ENCODE data around the gene TRIM25. TPM values are rescaled to one million over a fixed set of nuclear protein-coding genes. Genes with fewer than 3 reads are reported as not detected.

Gene TRIM25
- total RNA-seq, 1 donor from 2014 or later = 7.8 TPM

GRCh38 chr17:56870081-56870651 lies 43.7 kb downstream of the TRIM25 start:
- no peaks in the 10 kb centered on the region for H3K9me3 ChIP-seq (ENCODE audit: control insufficient read depth in 3 of 3, low read length in 3 of 3)
- no peak overlapping the region for H3K4me3 ChIP-seq (ENCODE audit: low read length in 3 of 3)
- H3K36me3 ChIP-seq (ENCODE audit: control insufficient read depth in 3 of 3, insufficient read depth in 3 of 3, low read length in 3 of 3) = no peaks in the 10 kb centered on the region
- no peak overlapping the region for H3K9ac ChIP-seq (ENCODE audit: low read depth in 1 of 3, low read length in 3 of 3)
- H3K27ac ChIP-seq (ENCODE audit: low read depth, low read length) = no peak overlapping the region
- H3K27me3 ChIP-seq (ENCODE audit: control insufficient read depth in 3 of 3, insufficient read depth in 3 of 3, low read length in 3 of 3) = no peaks in the 10 kb centered on the region
- H3K4me1 ChIP-seq (ENCODE audit: control insufficient read depth in 3 of 3, insufficient read depth in 3 of 3, low read length in 3 of 3) = no peaks in the 10 kb centered on the region

GRCh38 chr17:56868716-56869115 lies 45.1 kb downstream of the TRIM25 start:
- no peak overlapping the region for H3K9ac ChIP-seq (ENCODE audit: low read depth in 1 of 3, low read length in 3 of 3)
- no peaks in the 10 kb centered on the region for H3K9me3 ChIP-seq (ENCODE audit: control insufficient read depth in 3 of 3, low read length in 3 of 3)
- H3K36me3 ChIP-seq (ENCODE audit: control insufficient read depth in 3 of 3, insufficient read depth in 3 of 3, low read length in 3 of 3) = no peaks in the 10 kb centered on the region
- H3K27ac ChIP-seq (ENCODE audit: low read depth, low read length) = no peak overlapping the region
- no peaks in the 10 kb centered on the region for H3K27me3 ChIP-seq (ENCODE audit: control insufficient read depth in 3 of 3, insufficient read depth in 3 of 3, low read length in 3 of 3)
- H3K4me3 ChIP-seq (ENCODE audit: low read length in 3 of 3) = no peak overlapping the region
- no peaks in the 10 kb centered on the region for H3K4me1 ChIP-seq (ENCODE audit: control insufficient read depth in 3 of 3, insufficient read depth in 3 of 3, low read length in 3 of 3)

GRCh38 chr17:56867948-56868376 lies 45.9 kb downstream of the TRIM25 start:
- no peaks in the 10 kb centered on the region for H3K4me1 ChIP-seq (ENCODE audit: control insufficient read depth in 3 of 3, insufficient read depth in 3 of 3, low read length in 3 of 3)
- no peak overlapping the region for H3K4me3 ChIP-seq (ENCODE audit: low read length in 3 of 3)
- H3K9ac ChIP-seq (ENCODE audit: low read depth in 1 of 3, low read length in 3 of 3) = no peak overlapping the region
- no peaks in the 10 kb centered on the region for H3K27me3 ChIP-seq (ENCODE audit: control insufficient read depth in 3 of 3, insufficient read depth in 3 of 3, low read length in 3 of 3)
- no peak overlapping the region for H3K27ac ChIP-seq (ENCODE audit: low read depth, low read length)
- no peaks in the 10 kb centered on the region for H3K36me3 ChIP-seq (ENCODE audit: control insufficient read depth in 3 of 3, insufficient read depth in 3 of 3, low read length in 3 of 3)
- H3K9me3 ChIP-seq (ENCODE audit: control insufficient read depth in 3 of 3, low read length in 3 of 3) = no peaks in the 10 kb centered on the region

GRCh38 chr17:56866496-56866895 lies 47.4 kb downstream of the TRIM25 start:
- H3K9ac ChIP-seq (ENCODE audit: low read depth in 1 of 3, low read length in 3 of 3) = no peak overlapping the region

GRCh38 chr17:56866076-56866475 lies 47.8 kb downstream of the TRIM25 start:
- H3K36me3 ChIP-seq (ENCODE audit: control insufficient read depth in 3 of 3, insufficient read depth in 3 of 3, low read length in 3 of 3) = peaks cover 0 to 6% (median 3%) of the 10 kb centered on the region in 3 donors
- H3K27me3 ChIP-seq (ENCODE audit: control insufficient read depth in 3 of 3, insufficient read depth in 3 of 3, low read length in 3 of 3) = no peaks in the 10 kb centered on the region
- no peaks in the 10 kb centered on the region for H3K9me3 ChIP-seq (ENCODE audit: control insufficient read depth in 3 of 3, low read length in 3 of 3)
- H3K9ac ChIP-seq (ENCODE audit: low read depth in 1 of 3, low read length in 3 of 3) = no peak overlapping the region
- H3K4me1 ChIP-seq (ENCODE audit: control insufficient read depth in 3 of 3, insufficient read depth in 3 of 3, low read length in 3 of 3) = no peaks in the 10 kb centered on the region
- H3K27ac ChIP-seq (ENCODE audit: low read depth, low read length) = no peak overlapping the region
- H3K4me3 ChIP-seq (ENCODE audit: low read length in 3 of 3) = no peak overlapping the region

More at GRCh38 chr17:56866496-56866895, 47.4 kb downstream of the TRIM25 start:
- no peak overlapping the region for H3K4me3 ChIP-seq (ENCODE audit: low read length in 3 of 3)
- no peak overlapping the region for H3K27ac ChIP-seq (ENCODE audit: low read depth, low read length)
- H3K27me3 ChIP-seq (ENCODE audit: control insufficient read depth in 3 of 3, insufficient read depth in 3 of 3, low read length in 3 of 3) = no peaks in the 10 kb centered on the region
- no peaks in the 10 kb centered on the region for H3K4me1 ChIP-seq (ENCODE audit: control insufficient read depth in 3 of 3, insufficient read depth in 3 of 3, low read length in 3 of 3)
- H3K9me3 ChIP-seq (ENCODE audit: control insufficient read depth in 3 of 3, low read length in 3 of 3) = no peaks in the 10 kb centered on the region
- peaks cover 0 to 5% (median 3%) of the 10 kb centered on the region in 3 donors for H3K36me3 ChIP-seq (ENCODE audit: control insufficient read depth in 3 of 3, insufficient read depth in 3 of 3, low read length in 3 of 3)

GRCh38 chr17:56863974-56864373 lies 49.9 kb downstream of the TRIM25 start:
- no peak overlapping the region for H3K9ac ChIP-seq (ENCODE audit: low read depth in 1 of 3, low read length in 3 of 3)
- H3K4me1 ChIP-seq (ENCODE audit: control insufficient read depth in 3 of 3, insufficient read depth in 3 of 3, low read length in 3 of 3) = no peaks in the 10 kb centered on the region
- H3K9me3 ChIP-seq (ENCODE audit: control insufficient read depth in 3 of 3, low read length in 3 of 3) = no peaks in the 10 kb centered on the region
- no peak overlapping the region for H3K27ac ChIP-seq (ENCODE audit: low read depth, low read length)
- no peak overlapping the region for H3K4me3 ChIP-seq (ENCODE audit: low read length in 3 of 3)
- peaks cover 0 to 6% (median 3%) of the 10 kb centered on the region in 3 donors for H3K36me3 ChIP-seq (ENCODE audit: control insufficient read depth in 3 of 3, insufficient read depth in 3 of 3, low read length in 3 of 3)
- no peaks in the 10 kb centered on the region for H3K27me3 ChIP-seq (ENCODE audit: control insufficient read depth in 3 of 3, insufficient read depth in 3 of 3, low read length in 3 of 3)

- Histone ChIP-seq H3K4me1 (ENCODE audit: control insufficient read depth in 3 of 3, insufficient read depth in 3 of 3, low read length in 3 of 3) (no peaks in the 10 kb centered on the region), H3K27ac (ENCODE audit: low read depth, low read length) (no peak overlapping the region), H3K4me3 (ENCODE audit: low read length in 3 of 3) (no peak overlapping the region), H3K9ac (ENCODE audit: low read depth in 1 of 3, low read length in 3 of 3) (no peak overlapping the region), H3K36me3 (ENCODE audit: control insufficient read depth in 3 of 3, insufficient read depth in 3 of 3, low read length in 3 of 3) (peaks cover 0 to 6% (median 3%) of the 10 kb centered on the region in 3 donors), H3K27me3 (ENCODE audit: control insufficient read depth in 3 of 3, insufficient read depth in 3 of 3, low read length in 3 of 3) (no peaks in the 10 kb centered on the region), H3K9me3 (ENCODE audit: control insufficient read depth in 3 of 3, low read length in 3 of 3) (no peaks in the 10 kb centered on the region)
Measured at GRCh38 chr17:56861899-56862298, 52.0 kb downstream of the TRIM25 start.

- Histone ChIP-seq H3K27me3 (ENCODE audit: control insufficient read depth in 3 of 3, insufficient read depth in 3 of 3, low read length in 3 of 3) (no peaks in the 10 kb centered on the region), H3K4me1 (ENCODE audit: control insufficient read depth in 3 of 3, insufficient read depth in 3 of 3, low read length in 3 of 3) (no peaks in the 10 kb centered on the region), H3K9ac (ENCODE audit: low read depth in 1 of 3, low read length in 3 of 3) (no peak overlapping the region), H3K4me3 (ENCODE audit: low read length in 3 of 3) (no peak overlapping the region), H3K9me3 (ENCODE audit: control insufficient read depth in 3 of 3, low read length in 3 of 3) (no peaks in the 10 kb centered on the region), H3K27ac (ENCODE audit: low read depth, low read length) (no peak overlapping the region), H3K36me3 (ENCODE audit: control insufficient read depth in 3 of 3, insufficient read depth in 3 of 3, low read length in 3 of 3) (peaks cover 2 to 11% (median 3%) of the 10 kb centered on the region in 3 donors)
Measured at GRCh38 chr17:56851008-56851407, 62.8 kb downstream of the TRIM25 start.

- Histone ChIP-seq H3K9me3 (ENCODE audit: control insufficient read depth in 3 of 3, low read length in 3 of 3) (no peaks in the 10 kb centered on the region), H3K4me1 (ENCODE audit: control insufficient read depth in 3 of 3, insufficient read depth in 3 of 3, low read length in 3 of 3) (no peaks in the 10 kb centered on the region), H3K27me3 (ENCODE audit: control insufficient read depth in 3 of 3, insufficient read depth in 3 of 3, low read length in 3 of 3) (no peaks in the 10 kb centered on the region), H3K27ac (ENCODE audit: low read depth, low read length) (no peak overlapping the region), H3K4me3 (ENCODE audit: low read length in 3 of 3) (no peak overlapping the region), H3K36me3 (ENCODE audit: control insufficient read depth in 3 of 3, insufficient read depth in 3 of 3, low read length in 3 of 3) (peaks cover 2 to 11% (median 3%) of the 10 kb centered on the region in 3 donors), H3K9ac (ENCODE audit: low read depth in 1 of 3, low read length in 3 of 3) (no peak overlapping the region)
Measured at GRCh38 chr17:56850591-56850990, 63.3 kb downstream of the TRIM25 start.

GRCh38 chr17:56849131-56849530 lies 64.7 kb downstream of the TRIM25 start:
- Histone ChIP-seq H3K9me3 (ENCODE audit: control insufficient read depth in 3 of 3, low read length in 3 of 3) (no peaks in the 10 kb centered on the region), H3K9ac (ENCODE audit: low read depth in 1 of 3, low read length in 3 of 3) (no peak overlapping the region), H3K4me1 (ENCODE audit: control insufficient read depth in 3 of 3, insufficient read depth in 3 of 3, low read length in 3 of 3) (no peaks in the 10 kb centered on the region), H3K36me3 (ENCODE audit: control insufficient read depth in 3 of 3, insufficient read depth in 3 of 3, low read length in 3 of 3) (peaks cover 2 to 11% (median 3%) of the 10 kb centered on the region in 3 donors), H3K27ac (ENCODE audit: low read depth, low read length) (no peak overlapping the region), H3K4me3 (ENCODE audit: low read length in 3 of 3) (no peak overlapping the region), H3K27me3 (ENCODE audit: control insufficient read depth in 3 of 3, insufficient read depth in 3 of 3, low read length in 3 of 3) (no peaks in the 10 kb centered on the region)

Data from skeletal muscle tissue (tissue), 4 donors.